PC-3 (cell line): ENCODE measurements around the gene BSCL2. TPM values are rescaled to one million over a fixed set of nuclear protein-coding genes. Genes with fewer than 3 reads are reported as not detected.
A peak's percentile ranks its signal among the peaks of the same experiment; 100 is the strongest.
"Not testable (repeated sequence)": the region's sequence is repeated elsewhere in the genome, so short reads cannot be mapped to it uniquely, and the experiment has no call there.

Experiments
- ATAC-seq: fragments of 200-7000 bp; cut with Tn5 transposase; 2 replicates; pipeline ENCODE4 v1.9.1; 2020; ENCODE audit warnings: mild to moderate bottlenecking, moderate library complexity
- BruUV-seq: library from RNA; stranded (reverse); fragments of 400-500 nt; replicated peaks from 2 replicates; lab custom pipeline; 2021; lab: Mats Ljungman, UMichigan
- CTCF ChIA-PET: fragments of 300-600 bp; sonication (Branson Sonifier 250); formaldehyde crosslinking; loops from one replicate; lab custom pipeline; 2022; ENCODE audit warnings: antibody characterized with exemption; lab: Charles Lee
- POLR2A ChIA-PET: fragments of 300-600 bp; sonication (Branson Sonifier 250); formaldehyde crosslinking; loops from one replicate; lab custom pipeline; 2022; ENCODE audit warnings: antibody characterized with exemption; ENCODE audit not compliant: unreplicated experiment; lab: Charles Lee
- DNase-seq: peaks from one replicate; pipeline ENCODE4 v3.0.0-alpha.2; 2015
- H2AFZ ChIP-seq: fragments of 300-600 bp; sonication (generic); 2 replicates; pipeline ENCODE4 v1.6.0; 2016; ENCODE audit warnings: antibody characterized with exemption, low read length
- H3F3A ChIP-seq: fragments of 300-600 bp; sonication (generic); one replicate; pipeline ENCODE4 v1.6.0; 2017; ENCODE audit warnings: antibody characterized with exemption, low read length, control low read depth, mild to moderate bottlenecking; ENCODE audit not compliant: unreplicated experiment
- H3K27ac ChIP-seq: fragments of 300-600 bp; sonication (generic); 2 replicates; pipeline ENCODE4 v1.5.1; 2016; ENCODE audit warnings: mild to moderate bottlenecking, low read length
- H3K27me3 ChIP-seq: fragments of 300-600 bp; sonication (generic); 2 replicates; pipeline ENCODE4 v1.6.1; 2016; ENCODE audit warnings: low read length, mixed read lengths
- H3K36me3 ChIP-seq: fragments of 300-600 bp; sonication (generic); 2 replicates; pipeline ENCODE4 v1.6.1; 2016; ENCODE audit warnings: low read depth, mixed run types, low read length, mixed read lengths
- H3K4me1 ChIP-seq: fragments of 300-600 bp; sonication (generic); 2 replicates; pipeline ENCODE4 v1.5.1; 2016; ENCODE audit warnings: low read length; ENCODE audit not compliant: insufficient read depth
- H3K4me2 ChIP-seq: fragments of 300-600 bp; sonication (generic); 2 replicates; pipeline ENCODE4 v1.6.0; 2016; ENCODE audit warnings: low read length
- H3K4me3 ChIP-seq: fragments of 300-600 bp; sonication (generic); 2 replicates; pipeline ENCODE4 v1.5.1; 2016; ENCODE audit warnings: mild to moderate bottlenecking, low read length, mixed read lengths
- H3K79me2 ChIP-seq: fragments of 300-600 bp; sonication (generic); 2 replicates; pipeline ENCODE4 v1.6.1; 2017; ENCODE audit warnings: low read length, mixed read lengths
- H3K9ac ChIP-seq: fragments of 300-600 bp; sonication (generic); 2 replicates; pipeline ENCODE4 v1.6.0; 2016; ENCODE audit warnings: mild to moderate bottlenecking, low read length
- H3K9me2 ChIP-seq: fragments of 300-600 bp; sonication (generic); replicated peaks from 2 replicates; pipeline ENCODE4 v1.6.1; 2016; ENCODE audit warnings: mixed run types, low read length, mixed read lengths
- H3K9me3 ChIP-seq: fragments of 300-600 bp; sonication (generic); 2 replicates; pipeline ENCODE4 v1.6.1; 2016; ENCODE audit warnings: low read length, mixed read lengths
- H4K20me1 ChIP-seq: fragments of 300-600 bp; sonication (generic); 2 replicates; pipeline ENCODE4 v1.6.1; 2016; ENCODE audit warnings: low read length, mixed read lengths
- EZH2 ChIP-seq: fragments of 300-600 bp; sonication (generic); IDR thresholded peaks from one replicate; pipeline ENCODE4 v1.6.1; 2017; ENCODE audit warnings: antibody characterized with exemption, mild to moderate bottlenecking, low read length; ENCODE audit not compliant: unreplicated experiment
- EZH2phosphoT487 ChIP-seq: fragments of 300-600 bp; sonication (generic); IDR thresholded peaks from 2 replicates; pipeline ENCODE4 v1.6.1; 2018; ENCODE audit warnings: mild to moderate bottlenecking, antibody characterized with exemption, low read length, borderline replicate concordance
- intact Hi-C: fragments of 100-400 bp; cut with micrococcal nuclease; formaldehyde crosslinking; loops from 2 replicates; pipeline ENCODE4 v1.9.0; 2023
- total RNA-seq: library from RNA; depleted of rRNA; stranded (reverse); fragments of >200 nt; gene quantifications from 2 replicates; pipeline ENCODE4 v1.2.3, GENCODE V29; 2014
- TF ChIP-seq, protein P1 (sequence below): fragments of 300-600 bp; sonication (generic); conservative IDR thresholded peaks from 2 replicates; pipeline ENCODE4 v1.5.1; 2017; ENCODE audit warnings: antibody characterized with exemption, low read depth, mild to moderate bottlenecking, low read length

Gene BSCL2
- total RNA-seq, 1 experiment from 2014 or later: 65.7 TPM

DNA sequence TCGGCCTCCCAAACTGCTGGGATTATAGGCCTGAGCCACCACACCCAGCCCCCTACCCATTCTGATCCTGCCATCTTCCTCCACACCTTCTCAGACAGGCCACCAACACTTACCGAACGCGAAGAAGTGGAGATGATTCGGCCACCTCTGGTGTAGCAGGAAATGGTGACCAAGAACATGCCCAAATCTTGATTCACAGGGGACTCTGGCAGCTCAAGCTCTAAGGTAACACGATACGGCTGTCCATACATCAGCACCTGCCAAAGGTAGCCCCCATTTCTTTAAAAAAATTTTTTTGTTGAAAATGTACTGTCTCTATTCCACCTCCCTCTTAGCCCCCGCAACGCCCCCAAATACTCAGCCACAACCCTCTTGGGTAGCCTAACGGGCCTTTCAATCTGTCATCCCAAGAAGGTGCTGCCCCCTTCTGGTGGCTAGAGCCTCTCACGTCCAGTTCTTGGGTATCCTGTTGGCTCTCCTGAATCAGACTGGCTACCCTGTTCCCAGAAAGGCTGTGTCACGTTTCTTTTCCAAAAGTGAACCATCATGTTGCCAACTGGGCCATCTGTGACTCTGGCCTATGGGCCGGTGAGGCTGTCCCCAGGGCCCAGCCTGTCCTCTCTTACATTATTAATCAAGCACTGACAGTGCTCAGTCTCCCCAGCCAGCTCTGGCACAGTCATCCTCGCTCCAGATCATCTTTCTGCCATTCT, 12.6 kb downstream of the BSCL2 start:
- CTCF ChIA-PET: interaction anchor here (0.7 to 2.5 kb wide), 3 partner anchors 11 to 22 kb away, joined by 4 to 12 read pairs (median 4); no protein-coding TSS in a partner anchor
- Histone ChIP-seq H4K20me1 (no peaks in the 10 kb centered on the region), H3K9me3 (no peaks in the 10 kb centered on the region), H3K9ac (no peak overlapping the region), H3K9me2 (no peaks in the 10 kb centered on the region), H3K4me1 (no peaks in the 10 kb centered on the region), H3K4me2 (no peak overlapping the region), H3K27me3 (no peaks in the 10 kb centered on the region), H3K79me2 (no peaks in the 10 kb centered on the region), H3K36me3 (peaks cover 23% of the 10 kb centered on the region), H3K27ac (no peak overlapping the region), H3F3A (peaks cover 3% of the 10 kb centered on the region), H2AFZ (no peak overlapping the region), H3K4me3 (no peak overlapping the region)
- no TSS peak for BruUV-seq
- no peak for TF ChIP-seq EZH2
- TF ChIP-seq, protein P1, sequence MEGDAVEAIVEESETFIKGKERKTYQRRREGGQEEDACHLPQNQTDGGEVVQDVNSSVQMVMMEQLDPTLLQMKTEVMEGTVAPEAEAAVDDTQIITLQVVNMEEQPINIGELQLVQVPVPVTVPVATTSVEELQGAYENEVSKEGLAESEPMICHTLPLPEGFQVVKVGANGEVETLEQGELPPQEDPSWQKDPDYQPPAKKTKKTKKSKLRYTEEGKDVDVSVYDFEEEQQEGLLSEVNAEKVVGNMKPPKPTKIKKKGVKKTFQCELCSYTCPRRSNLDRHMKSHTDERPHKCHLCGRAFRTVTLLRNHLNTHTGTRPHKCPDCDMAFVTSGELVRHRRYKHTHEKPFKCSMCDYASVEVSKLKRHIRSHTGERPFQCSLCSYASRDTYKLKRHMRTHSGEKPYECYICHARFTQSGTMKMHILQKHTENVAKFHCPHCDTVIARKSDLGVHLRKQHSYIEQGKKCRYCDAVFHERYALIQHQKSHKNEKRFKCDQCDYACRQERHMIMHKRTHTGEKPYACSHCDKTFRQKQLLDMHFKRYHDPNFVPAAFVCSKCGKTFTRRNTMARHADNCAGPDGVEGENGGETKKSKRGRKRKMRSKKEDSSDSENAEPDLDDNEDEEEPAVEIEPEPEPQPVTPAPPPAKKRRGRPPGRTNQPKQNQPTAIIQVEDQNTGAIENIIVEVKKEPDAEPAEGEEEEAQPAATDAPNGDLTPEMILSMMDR: peak; percentile 95
- TF ChIP-seq EZH2phosphoT487: no peak
- DNase-seq: peak; percentile 80
- ATAC-seq: peak; percentile 95
- POLR2A ChIA-PET: no interaction called here
- intact Hi-C loops: loop anchor here (1.0 to 10.0 kb wide), 2 partner anchors 13 to 300 kb away; no protein-coding TSS in a partner anchor

GRCh38 chr11:62693624-62694023, 13.6 kb downstream of the BSCL2 start:
- DNase-seq, H3K4me3 ChIP-seq, H3F3A ChIP-seq, BruUV-seq, H3K9ac ChIP-seq, H3K4me1 ChIP-seq, H3K4me2 ChIP-seq, H3K27me3 ChIP-seq, POLR2A ChIA-PET, ATAC-seq, H3K9me2 ChIP-seq, H3K27ac ChIP-seq, H3K9me3 ChIP-seq, H4K20me1 ChIP-seq, H2AFZ ChIP-seq, H3K79me2 ChIP-seq: not testable (repeated sequence)
- CTCF ChIA-PET: interaction anchor here (2.5 kb wide), 1 partner anchor 12 kb away, joined by 12 read pairs; no protein-coding TSS in a partner anchor
- intact Hi-C loops: loop anchor here (1.0 to 10.0 kb wide), 2 partner anchors 12 to 299 kb away; no protein-coding TSS in a partner anchor
- H3K36me3 ChIP-seq: peaks cover 23% of the 10 kb centered on the region

DNA sequence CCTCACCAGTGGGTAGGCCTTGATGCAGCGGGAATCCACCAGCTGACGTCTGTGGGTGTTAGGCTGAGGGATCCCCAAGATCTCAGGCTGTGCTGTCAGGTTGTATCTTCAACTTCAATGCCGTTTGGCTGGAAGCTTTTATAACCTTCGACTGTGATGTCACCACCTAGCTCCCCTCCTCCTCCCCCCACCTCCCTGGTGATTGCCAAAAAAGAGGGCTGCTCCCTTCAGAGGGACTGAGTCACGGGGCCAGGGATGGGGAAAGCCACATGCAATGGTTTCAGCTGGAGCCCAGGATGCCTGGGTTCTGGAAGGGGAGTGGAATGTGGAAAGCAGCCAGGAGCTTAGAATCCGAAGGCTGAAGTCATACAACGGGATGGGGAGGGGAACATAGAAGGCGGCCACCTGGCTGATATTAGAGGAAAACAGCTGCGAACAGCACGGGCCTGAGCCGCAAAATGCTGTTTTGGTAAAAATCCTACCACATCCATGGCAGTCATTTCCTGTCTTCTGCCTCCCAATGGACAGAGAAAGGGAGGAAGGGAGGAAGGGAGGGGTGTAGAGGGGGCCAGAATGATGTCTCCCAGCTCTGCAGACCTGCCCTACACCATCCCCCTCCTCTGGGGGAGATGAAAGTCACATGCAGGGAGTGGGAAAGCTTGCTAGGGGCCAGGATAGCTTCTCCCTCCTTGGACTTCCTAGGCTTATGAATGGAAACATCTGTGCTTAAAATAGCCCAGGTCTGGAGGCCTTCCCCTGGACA, 17.6 kb downstream of the BSCL2 start, which contains the start of gene LRRN4CL:
Gene LRRN4CL, minus strand, starts transcription at position 110 of the 763 bp plus-strand sequence. CDS start 1,022 bp downstream, outside the sequence.
- H3K9me3 ChIP-seq: no peaks in the 10 kb centered on the region
- H3K4me1 ChIP-seq: no peaks in the 10 kb centered on the region
- BruUV-seq: no TSS peak
- no peaks in the 10 kb centered on the region for H4K20me1 ChIP-seq
- H3K27me3 ChIP-seq: no peaks in the 10 kb centered on the region
- H2AFZ ChIP-seq: no peak within 1 kb of the TSS
- H3K79me2 ChIP-seq: no peaks in the 10 kb centered on the region
- ATAC-seq (peak; percentile 27; the same call in 1 of the 2 replicates), DNase-seq (no peak)
- TF ChIP-seq, protein P1: no peak
- TF ChIP-seq EZH2phosphoT487 (no peak), EZH2 (no peak)
- H3K27ac ChIP-seq: no peak within 1 kb of the TSS
- H3K4me2 ChIP-seq: no peak within 1 kb of the TSS
- peaks cover 23% of the 10 kb centered on the region for H3K36me3 ChIP-seq
- no peaks in the 10 kb centered on the region for H3K9me2 ChIP-seq
- no peak within 1 kb of the TSS for H3K9ac ChIP-seq
- ChIA-PET CTCF (no interaction called here), POLR2A (interaction anchor here (0.6 kb wide), 1 partner anchor 150 kb away, joined by 6 read pairs; no protein-coding TSS in a partner anchor)
- intact Hi-C loops: loop anchor here (10.0 kb wide), 1 partner anchor 295 kb away; no protein-coding TSS in a partner anchor
- H3K4me3 ChIP-seq: no peak within 1 kb of the TSS
- H3F3A ChIP-seq: peaks cover 3% of the 10 kb centered on the region
